Head of caudate nucleus (tissue), 42 donors: ENCODE measurements around the gene NRG2.

Experiments used
- DNase-seq, 42 donors: peaks; one replicate each; pipeline versions ENCODE4 v3.0.0 to v3.0.0-alpha.2; 2020 to 2021; ENCODE audit warnings: mixed read lengths in 7 of 42
- intact Hi-C: fragments of 100-400 bp; cut with DNase I; formaldehyde crosslinking; loops from one replicate; pipeline ENCODE4 v1.15.0; 2022

NRG2 gene

GRCh38 chr5:139980765-139981164, 62.3 kb downstream of the NRG2 start:
- intact Hi-C loops = no loop called here

DNA sequence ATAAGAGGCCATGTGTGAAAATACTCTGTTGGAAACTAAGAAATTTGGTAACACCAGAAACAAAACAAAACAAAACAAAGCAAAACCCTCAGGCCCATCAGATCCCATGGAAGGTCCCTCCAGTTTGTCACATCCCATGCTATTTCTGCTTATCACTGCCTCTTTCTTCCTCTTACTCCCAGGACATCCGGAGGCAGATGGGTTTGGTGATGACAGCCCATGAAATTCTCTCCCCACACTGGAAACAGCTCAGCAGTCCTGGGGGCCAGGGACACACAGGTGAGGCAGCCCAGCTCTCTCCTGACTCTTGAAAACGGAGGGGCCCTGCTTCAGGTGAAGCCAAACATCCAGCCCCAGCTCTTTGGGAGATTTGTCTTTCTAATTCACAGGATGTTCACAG, 63.2 kb downstream of the NRG2 start:
- intact Hi-C loops = no loop called here
- no peak for DNase-seq

More at GRCh38 chr5:139980765-139981164, 62.3 kb downstream of the NRG2 start:
- DNase-seq = no peak

DNA sequence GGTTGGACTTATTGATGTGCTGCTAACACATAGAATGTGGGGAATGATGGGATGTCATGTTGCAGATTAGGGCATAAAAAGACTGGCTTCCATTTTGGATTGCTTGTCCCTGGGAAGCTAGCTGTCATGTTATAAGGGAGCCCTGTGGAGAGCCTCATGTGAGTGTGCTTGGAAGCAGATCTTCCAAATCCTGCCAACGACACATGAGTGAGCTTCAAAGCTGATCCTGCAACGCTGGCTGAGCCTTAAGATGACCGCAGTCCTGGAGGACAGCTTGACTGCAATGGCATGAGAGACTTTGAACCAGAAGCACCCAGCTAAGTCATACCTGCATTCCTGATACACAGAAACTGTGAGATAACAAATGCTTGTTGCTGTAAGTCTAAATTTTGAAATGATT, 63.6 kb downstream of the NRG2 start:
- DNase-seq = no peak
- intact Hi-C loops = no loop called here

DNA sequence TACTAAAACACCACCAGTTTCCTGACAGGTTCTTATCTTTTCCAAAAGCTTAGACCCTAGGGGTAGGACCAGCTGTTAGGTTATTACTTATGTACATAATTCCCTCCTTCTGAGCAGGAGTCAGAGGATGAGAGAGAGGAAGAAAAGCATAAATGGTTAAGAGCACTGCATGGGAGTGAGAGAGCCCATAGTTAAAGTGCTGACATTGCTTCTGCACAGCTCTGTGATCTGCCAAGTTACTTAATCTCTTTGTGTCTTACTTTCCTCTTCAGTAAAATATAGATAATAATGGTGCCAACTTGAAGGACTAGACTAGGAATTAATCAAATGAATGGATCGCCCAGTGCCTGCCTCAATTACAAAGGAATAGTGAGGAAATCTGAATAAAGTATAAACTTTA, 66.4 kb downstream of the NRG2 start:
- intact Hi-C loops = no loop called here
- no peak for DNase-seq

GRCh38 chr5:139975942-139976341, 67.2 kb downstream of the NRG2 start:
- intact Hi-C loops = no loop called here

DNA sequence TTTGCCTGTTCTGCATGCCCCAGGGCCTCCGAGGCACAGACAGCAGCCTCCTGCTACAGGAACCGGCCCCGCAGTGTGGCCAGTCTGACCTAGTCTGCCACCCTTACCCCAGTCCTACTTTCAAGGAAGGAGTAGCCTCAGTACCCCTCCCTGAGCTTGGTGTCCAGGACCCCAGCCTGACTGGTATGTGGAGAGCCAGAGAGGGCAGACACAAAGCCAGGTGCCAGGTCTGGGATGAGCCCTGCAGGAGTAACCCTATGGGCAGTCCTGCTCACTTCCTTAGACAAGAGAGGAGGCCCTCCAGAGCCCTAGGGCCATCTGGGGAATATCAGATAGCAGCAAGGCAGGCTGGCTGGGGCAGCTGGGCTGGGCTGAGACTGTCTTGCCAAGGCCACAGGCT, 67.8 kb downstream of the NRG2 start:
- intact Hi-C loops = no loop called here
- DNase-seq = peak in 1 of 42 donors; percentile 24

More at GRCh38 chr5:139975942-139976341, 67.2 kb downstream of the NRG2 start:
- peak in 1 of 42 donors; percentile 36 for DNase-seq

GRCh38 chr5:139974661-139975060, 68.4 kb downstream of the NRG2 start:
- peak in 2 of 42 donors; percentile 28 to 30 for DNase-seq
- intact Hi-C loops = no loop called here

DNA sequence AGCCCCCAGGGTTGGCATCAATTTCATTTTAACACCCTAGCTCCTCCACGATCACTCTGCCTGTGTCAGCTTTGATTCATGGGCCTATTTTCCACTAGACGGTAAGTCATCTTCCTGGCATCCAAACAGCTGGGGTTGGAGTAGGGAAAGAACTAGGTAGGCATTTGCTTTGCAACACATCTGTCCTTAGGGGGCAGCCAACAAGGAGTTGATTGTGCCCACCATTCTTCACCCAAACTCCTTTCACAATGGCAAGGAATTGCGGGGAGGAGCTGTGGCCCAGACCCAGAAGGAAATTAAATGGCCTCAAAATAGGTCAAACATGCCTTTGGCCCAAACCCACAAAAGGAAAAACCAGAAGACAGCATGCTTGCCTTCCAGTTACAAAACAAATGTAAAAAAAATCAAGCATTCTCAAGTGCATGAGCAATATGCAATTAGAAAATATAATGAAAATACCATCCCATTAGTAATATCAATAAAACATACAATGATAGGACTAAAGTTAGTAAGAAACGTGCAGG, 71.8 kb downstream of the NRG2 start:
- DNase-seq = no peak
- intact Hi-C loops = no loop called here

GRCh38 chr5:139969318-139969717, 73.8 kb downstream of the NRG2 start:
- no peak for DNase-seq
- intact Hi-C loops = loop anchor here (2.0 to 10.0 kb wide), 3 partner anchors 73 to 183 kb away; partner anchors contain the start of gene NRG2

GRCh38 chr5:139968547-139969261, 74.4 kb downstream of the NRG2 start:
- intact Hi-C loops = loop anchor here (2.0 to 10.0 kb wide), 3 partner anchors 74 to 182 kb away; partner anchors contain the start of gene NRG2
- DNase-seq = peak; percentile 84 to 96 (median 91)

- no peak for DNase-seq
- intact Hi-C loops = loop anchor here (5.0 to 10.0 kb wide), 2 partner anchors 75 to 93 kb away; partner anchors contain the start of gene NRG2
Observed at GRCh38 chr5:139967353-139967752, 75.7 kb downstream of the NRG2 start.

GRCh38 chr5:139966856-139967255, 76.2 kb downstream of the NRG2 start:
- no peak for DNase-seq
- intact Hi-C loops = loop anchor here (5.0 to 10.0 kb wide), 2 partner anchors 75 to 92 kb away; partner anchors contain the start of gene NRG2

DNA sequence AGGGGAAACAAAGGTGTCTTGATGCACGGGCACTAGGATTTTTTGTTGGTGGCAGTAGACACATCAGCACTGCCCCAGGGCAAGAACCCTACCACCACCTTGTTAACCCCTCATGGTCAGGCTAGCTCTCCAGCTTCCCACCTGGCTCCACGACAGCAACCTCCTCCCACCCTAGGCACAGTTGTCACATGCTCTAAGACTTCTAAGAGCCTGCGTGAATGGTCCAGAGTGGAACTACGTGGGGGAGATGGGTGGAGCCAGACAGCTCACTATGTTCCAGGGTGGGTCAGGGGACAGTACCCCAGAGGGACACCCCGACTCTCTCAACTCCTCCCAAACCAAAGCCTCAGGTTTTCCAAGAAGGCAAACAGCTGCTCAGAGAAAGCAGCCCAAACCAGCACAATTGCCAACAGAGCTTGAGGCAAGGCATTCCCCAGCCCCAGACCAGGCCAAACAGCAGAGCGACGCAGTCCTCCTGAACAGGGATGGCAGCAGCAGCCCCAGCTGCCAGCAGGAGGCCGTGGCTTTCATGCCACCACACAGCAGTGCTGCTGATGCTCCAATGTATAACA, 78.0 kb downstream of the NRG2 start:
- intact Hi-C loops = loop anchor here (5.0 to 10.0 kb wide), 2 partner anchors 77 to 90 kb away; partner anchors contain the start of gene NRG2
- DNase-seq = peak in 1 of 42 donors; percentile 15

DNA sequence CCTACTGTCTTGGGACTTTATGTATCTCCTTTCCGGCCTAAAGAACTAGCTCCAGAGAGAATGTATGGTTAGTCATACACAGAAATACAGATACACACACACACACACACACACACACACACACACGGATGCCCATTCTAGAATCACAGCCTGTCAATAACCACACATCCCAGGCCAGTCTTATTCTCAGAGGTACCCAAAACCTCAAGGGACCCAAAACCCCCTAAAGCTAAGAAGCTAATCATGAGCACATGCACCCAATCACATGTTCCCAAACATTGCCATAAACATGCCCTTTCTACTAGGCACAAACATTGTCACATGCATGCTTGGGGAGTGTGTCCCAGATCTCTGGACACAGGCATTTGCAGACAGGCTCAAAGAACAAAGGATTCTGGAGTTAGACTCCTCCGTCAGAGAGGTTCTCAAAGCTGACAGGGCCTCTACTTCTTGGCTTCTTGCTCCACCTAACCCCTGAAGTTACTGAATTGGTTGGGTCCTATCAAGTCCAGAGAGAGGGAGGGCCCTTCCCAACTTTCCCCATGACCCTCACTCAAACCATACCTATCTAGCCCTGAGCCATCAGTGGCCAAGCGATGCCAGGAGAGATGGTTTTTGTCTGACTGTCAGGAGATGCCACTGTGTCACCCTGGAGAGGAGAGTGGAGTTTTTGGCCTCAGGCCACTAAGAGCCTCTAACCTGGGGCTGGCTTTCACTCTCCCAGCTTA, 78.7 kb downstream of the NRG2 start:
- no peak for DNase-seq
- intact Hi-C loops = loop anchor here (10.0 kb wide), 1 partner anchor 90 kb away; no protein-coding TSS in a partner anchor

GRCh38 chr5:139962445-139962844, 80.7 kb downstream of the NRG2 start:
- no peak for DNase-seq

DNA sequence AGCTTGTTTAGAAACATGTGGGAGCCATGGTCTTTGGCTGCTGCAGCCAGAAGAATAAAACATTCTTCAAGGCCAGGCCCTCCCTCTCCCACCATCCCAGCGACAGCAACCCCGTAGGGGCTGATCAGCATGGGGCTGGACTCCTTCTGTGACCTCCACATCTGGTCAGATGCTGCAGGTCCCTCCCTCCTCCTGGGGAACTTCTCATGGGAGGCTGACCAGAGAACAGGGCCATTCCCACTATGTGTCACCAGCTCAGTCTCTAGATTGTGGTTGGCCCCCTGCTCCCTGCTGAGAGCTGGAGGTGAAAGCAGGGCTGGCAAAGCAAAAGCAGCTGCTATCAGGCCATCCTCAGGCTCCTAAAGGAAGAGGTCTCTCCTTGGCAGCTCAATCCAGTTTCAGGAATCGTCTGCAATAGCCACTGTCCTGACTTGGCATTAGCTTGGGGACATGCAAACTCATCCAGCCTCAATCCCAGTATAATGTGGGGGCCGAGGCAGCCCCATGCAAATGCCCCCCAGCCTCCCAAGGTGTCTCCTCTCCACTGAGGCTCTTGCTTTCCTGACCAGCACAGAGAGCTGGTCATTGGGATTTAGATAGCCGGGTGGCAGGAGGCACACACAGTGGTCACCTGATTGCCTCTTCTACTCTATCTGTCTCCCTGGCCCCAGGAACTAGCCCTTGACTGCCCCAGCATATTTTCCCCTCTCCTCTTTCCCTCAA, 81.5 kb downstream of the NRG2 start:
- peak in 2 of 42 donors; percentile 34 to 38 for DNase-seq
- intact Hi-C loops = loop anchor here (10.0 kb wide), 1 partner anchor 87 kb away; no protein-coding TSS in a partner anchor

More at GRCh38 chr5:139962445-139962844, 80.7 kb downstream of the NRG2 start:
- intact Hi-C loops = loop anchor here (10.0 kb wide), 1 partner anchor 88 kb away; no protein-coding TSS in a partner anchor

- intact Hi-C loops = loop anchor here (10.0 kb wide), 1 partner anchor 86 kb away; no protein-coding TSS in a partner anchor
- DNase-seq = peak in 1 of 42 donors; percentile 38
Observed at GRCh38 chr5:139960723-139961383, 82.2 kb downstream of the NRG2 start.
